ENCODE results near the gene PIEZO2. TPM values are rescaled to one million over a fixed set of nuclear protein-coding genes. Genes with fewer than 3 reads are reported as not detected.

PIEZO2 gene
- total and polyA plus RNA-seq, 7 donors = 0.03 to 0.64 (median 0.13) TPM

GRCh38 chr18:10928011-10928771 is 221.2 kb downstream of the PIEZO2 start:
- DNase-seq (no peak), ATAC-seq (no peak)
- H3K27me3 ChIP-seq (ENCODE audit: insufficient read depth in 3 of 3, low read length in 2 of 3) = peaks cover 0 to 14% (median 0%) of the 10 kb centered on the region in 3 donors
- no peaks in the 10 kb centered on the region for H3K9me3 ChIP-seq
- H3K36me3 ChIP-seq (ENCODE audit: insufficient read depth in 1 of 2, low read depth in 1 of 2) = no peaks in the 10 kb centered on the region
- peaks cover 4% of the 10 kb centered on the region for H3K4me1 ChIP-seq
- no peak overlapping the region for H3K27ac ChIP-seq
- TF ChIP-seq CTCF (IDR thresholded peaks at IDR 0.05) = no peak
- intact Hi-C loops (cut with DNase I) = no loop called here
- 49 to 67% (median 50%) methylated on average over 8 of the region's 8 CpGs for WGBS, 3 donors
- H3K4me3 ChIP-seq = no peak overlapping the region

GRCh38 chr18:10927286-10927992 is 221.9 kb downstream of the PIEZO2 start:
- WGBS, 3 donors = 41 to 58% (median 42%) methylated on average over 12 of the region's 12 CpGs
- intact Hi-C loops (cut with DNase I) = no loop called here
- H3K36me3 ChIP-seq (ENCODE audit: insufficient read depth in 1 of 2, low read depth in 1 of 2) = no peaks in the 10 kb centered on the region
- peaks cover 4% of the 10 kb centered on the region for H3K4me1 ChIP-seq
- no peak for TF ChIP-seq CTCF (IDR thresholded peaks at IDR 0.05)
- peaks cover 0 to 15% (median 0%) of the 10 kb centered on the region in 3 donors for H3K27me3 ChIP-seq (ENCODE audit: insufficient read depth in 3 of 3, low read length in 2 of 3)
- no peak overlapping the region for H3K4me3 ChIP-seq
- no peaks in the 10 kb centered on the region for H3K9me3 ChIP-seq
- ATAC-seq (no peak), DNase-seq (no peak)
- no peak overlapping the region for H3K27ac ChIP-seq

- Histone ChIP-seq H3K27me3 (ENCODE audit: insufficient read depth in 3 of 3, low read length in 2 of 3) (peaks cover 0 to 17% (median 0%) of the 10 kb centered on the region in 3 donors), H3K9me3 (no peaks in the 10 kb centered on the region), H3K4me1 (peaks cover 4% of the 10 kb centered on the region), H3K4me3 (no peak overlapping the region), H3K27ac (peak overlapping the region; percentile 14), H3K36me3 (ENCODE audit: insufficient read depth in 1 of 2, low read depth in 1 of 2) (no peaks in the 10 kb centered on the region)
- DNase-seq (no peak), ATAC-seq (no peak)
- no peak for TF ChIP-seq CTCF (IDR thresholded peaks at IDR 0.05)
- intact Hi-C loops (cut with DNase I) = no loop called here
- WGBS, 3 donors = 22 to 40% (median 23%) methylated on average over 13 of the region's 13 CpGs
These were observed 222.7 kb downstream of the PIEZO2 start for GRCh38 chr18:10926621-10927161.

GRCh38 chr18:10924290-10924689 is 225.1 kb downstream of the PIEZO2 start:
- Histone ChIP-seq H3K36me3 (ENCODE audit: insufficient read depth in 1 of 2, low read depth in 1 of 2) (no peaks in the 10 kb centered on the region), H3K4me1 (peaks cover 4% of the 10 kb centered on the region), H3K27ac (no peak overlapping the region), H3K9me3 (no peaks in the 10 kb centered on the region), H3K27me3 (ENCODE audit: insufficient read depth in 3 of 3, low read length in 2 of 3) (peaks cover 0 to 20% (median 0%) of the 10 kb centered on the region in 3 donors), H3K4me3 (no peak overlapping the region)
- ATAC-seq = no peak
- TF ChIP-seq CTCF (IDR thresholded peaks at IDR 0.05) = no peak
- no peak for DNase-seq
- WGBS, 3 donors = 90 to 93% (median 92%) methylated on average over 4 of the region's 4 CpGs
- intact Hi-C loops (cut with DNase I) = no loop called here

All from psoas muscle (tissue), 8 donors.